H1 (cell line): Measurements from ENCODE around the gene ADAM19. TPM values are rescaled to one million over a fixed set of nuclear protein-coding genes. Genes with fewer than 3 reads are reported as not detected.

Experiments
- CTCF ChIA-PET: fragments of 300-600 bp; sonication (Branson Sonifier 250); formaldehyde crosslinking; loops from one replicate; lab custom pipeline; 2021; ENCODE audit not compliant: partially characterized antibody; lab: Charles Lee
- POLR2A ChIA-PET: fragments of 300-600 bp; sonication (Branson Sonifier 250); formaldehyde crosslinking; loops from one replicate; lab custom pipeline; 2021; ENCODE audit warnings: inconsistent platforms; ENCODE audit not compliant: partially characterized antibody; lab: Charles Lee
- DNase-seq, 2 experiments: peaks; one replicate each; pipeline versions ENCODE4 v3.0.0 to v3.0.0-alpha.2; 2010 to 2022; ENCODE audit warnings: low spot score in 2 of 2, low read depth in 1 of 2, mixed read lengths in 1 of 2
- FAIRE-seq: peaks from 2 replicates; lab custom pipeline; 2011; peaks lifted over from hg19 to GRCh38; lab: Jason Lieb, UNC
- H2AFZ ChIP-seq: 2 replicates; pipeline ENCODE4 v1.8.1; 2012; ENCODE audit warnings: low read length, inconsistent platforms
- H2AK5ac ChIP-seq: 2 replicates; pipeline ENCODE4 v1.6.1; 2013; ENCODE audit warnings: low read depth, low read length
- H2BK120ac ChIP-seq: replicated peaks from 2 replicates; pipeline ENCODE3; 2013; ENCODE audit warnings: low read depth, low read length, inconsistent platforms
- H2BK12ac ChIP-seq: 2 replicates; pipeline ENCODE4 v1.6.1; 2013; ENCODE audit warnings: low read depth, low read length
- H2BK15ac ChIP-seq: 2 replicates; pipeline ENCODE4 v1.6.1; 2013; ENCODE audit warnings: low read length
- H2BK20ac ChIP-seq: 2 replicates; pipeline ENCODE4 v1.6.1; 2013; ENCODE audit warnings: low read length
- H2BK5ac ChIP-seq: 2 replicates; pipeline ENCODE4 v1.6.1; 2013; ENCODE audit warnings: low read depth, low read length
- H3K14ac ChIP-seq: 2 replicates; pipeline ENCODE4 v1.6.1; 2013; ENCODE audit warnings: inconsistent platforms; ENCODE audit not compliant: insufficient read length
- H3K18ac ChIP-seq: 2 replicates; pipeline ENCODE4 v1.6.1; 2013; ENCODE audit warnings: low read length; ENCODE audit errors: extremely low read depth
- H3K23ac ChIP-seq: 2 replicates; pipeline ENCODE4 v1.6.1; 2013; ENCODE audit warnings: inconsistent platforms; ENCODE audit not compliant: insufficient read length
- H3K23me2 ChIP-seq: 2 replicates; pipeline ENCODE4 v1.6.1; 2013; ENCODE audit warnings: low read depth, low read length
- H3K27ac ChIP-seq: 2 replicates; pipeline ENCODE4 v1.6.1; 2011; ENCODE audit warnings: low read depth, low read length, inconsistent platforms
- H3K27me3 ChIP-seq, 4 experiments: replicated peaks in 1 of 4; 1 replicate in 1 of 4; 2 replicates in 3 of 4; pipeline versions ENCODE4 v1.6.1 to v1.8.1; 2011 to 2013; ENCODE audit warnings: low read length in 3 of 4, mild to moderate bottlenecking in 3 of 4, inconsistent platforms in 2 of 4, mixed read lengths in 2 of 4, moderate library complexity in 1 of 4; ENCODE audit not compliant: control insufficient read depth in 3 of 4, insufficient read depth in 3 of 4; ENCODE audit errors: extremely low read depth in 1 of 4
- H3K36me3 ChIP-seq, 4 experiments: 2 replicates each; pipeline versions ENCODE4 v1.6.1 to v1.8.1; 2011 to 2013; ENCODE audit warnings: mild to moderate bottlenecking in 4 of 4, low read length in 3 of 4, moderate library complexity in 2 of 4, control low read depth in 1 of 4, inconsistent platforms in 1 of 4; ENCODE audit not compliant: insufficient read depth in 4 of 4, control insufficient read depth in 2 of 4
- H3K4ac ChIP-seq: replicated peaks from 2 replicates; pipeline ENCODE3; 2013; ENCODE audit warnings: low read length, low read depth, mixed read lengths, inconsistent platforms; ENCODE audit not compliant: insufficient read length
- H3K4me1 ChIP-seq, 4 experiments: replicated peaks in 1 of 4; 1 replicate in 1 of 4; 2 replicates in 3 of 4; pipeline versions ENCODE4 v1.6.1 to v1.8.1; 2011 to 2013; ENCODE audit warnings: low read length in 3 of 4, inconsistent platforms in 2 of 4, mixed read lengths in 1 of 4; ENCODE audit not compliant: insufficient read depth in 4 of 4, control insufficient read depth in 3 of 4
- H3K4me2 ChIP-seq, 2 experiments: 2 replicates each; pipeline versions ENCODE4 v1.6.1 to v1.8.1; 2011 to 2013; ENCODE audit warnings: low read depth in 2 of 2, low read length in 2 of 2, control low read depth in 1 of 2, inconsistent platforms in 1 of 2, mild to moderate bottlenecking in 1 of 2; ENCODE audit not compliant: insufficient read depth in 1 of 2
- H3K4me3 ChIP-seq, 4 experiments: fragments of 200-600, 300-600 bp in 1 of 4; sonication (generic), shearing (Covaris generic), sonication (Bioruptor Twin) in 1 of 4; 2 replicates each; pipeline versions ENCODE4 v1.5.1 to v1.8.1; 2011 to 2016; ENCODE audit warnings: low read length in 4 of 4, low read depth in 3 of 4, control low read depth in 2 of 4, inconsistent platforms in 2 of 4, mild to moderate bottlenecking in 2 of 4, mixed read lengths in 1 of 4, moderate library complexity in 1 of 4; ENCODE audit not compliant: insufficient read depth in 2 of 4; ENCODE audit errors: extremely low read depth in 1 of 4
- H3K56ac ChIP-seq: replicated peaks from 2 replicates; pipeline ENCODE3; 2013; ENCODE audit warnings: low read depth, mild to moderate bottlenecking, mixed read lengths, low read length, inconsistent platforms; ENCODE audit not compliant: insufficient read length
- H3K79me1 ChIP-seq: 2 replicates; pipeline ENCODE4 v1.6.1; 2013; ENCODE audit warnings: low read depth, low read length, control low read depth
- H3K79me2 ChIP-seq, 2 experiments: 2 replicates each; pipeline versions ENCODE4 v1.6.1 to v1.8.1; 2012 to 2013; ENCODE audit warnings: low read length in 2 of 2, mild to moderate bottlenecking in 2 of 2, inconsistent platforms in 1 of 2; ENCODE audit not compliant: insufficient read depth in 2 of 2, control insufficient read depth in 1 of 2
- H3K9ac ChIP-seq, 4 experiments: replicated peaks in 1 of 4; 1 replicate in 1 of 4; 2 replicates in 3 of 4; pipeline versions ENCODE4 v1.6.1 to v1.8.1; 2011 to 2013; ENCODE audit warnings: low read depth in 3 of 4, low read length in 3 of 4, control low read depth in 2 of 4, mild to moderate bottlenecking in 2 of 4, moderate library complexity in 2 of 4, inconsistent platforms in 1 of 4; ENCODE audit errors: extremely low read depth in 1 of 4
- H3K9me3 ChIP-seq, 2 experiments: 2 replicates each; pipeline versions ENCODE4 v1.6.1 to v1.8.1; 2012 to 2013; ENCODE audit warnings: mild to moderate bottlenecking in 2 of 2, moderate library complexity in 2 of 2, control low read depth in 1 of 2, inconsistent platforms in 1 of 2, low read depth in 1 of 2, low read length in 1 of 2, mixed read lengths in 1 of 2; ENCODE audit not compliant: insufficient read depth in 2 of 2
- H4K20me1 ChIP-seq, 2 experiments: replicated peaks in 1 of 2; 2 replicates each; pipeline versions ENCODE3 to v1.8.1; 2011 to 2013; ENCODE audit warnings: inconsistent platforms in 2 of 2, low read length in 2 of 2, mild to moderate bottlenecking in 1 of 2; ENCODE audit not compliant: insufficient read depth in 2 of 2, control insufficient read depth in 1 of 2
- H4K5ac ChIP-seq: 2 replicates; pipeline ENCODE4 v1.6.1; 2013; ENCODE audit warnings: low read length, low read depth, mixed read lengths, inconsistent platforms; ENCODE audit not compliant: insufficient read length
- H4K8ac ChIP-seq: 2 replicates; pipeline ENCODE4 v1.8.0; 2013; ENCODE audit warnings: mild to moderate bottlenecking, moderate library complexity, low read length, inconsistent platforms; ENCODE audit not compliant: insufficient read depth; ENCODE audit errors: extremely low read depth
- H4K91ac ChIP-seq: replicated peaks from 2 replicates; pipeline ENCODE3; 2013; ENCODE audit warnings: low read length, mixed read lengths, inconsistent platforms; ENCODE audit not compliant: insufficient read length
- CREB1 ChIP-seq: IDR thresholded peaks from 2 replicates; pipeline ENCODE4 v1.6.1; 2012; ENCODE audit warnings: inconsistent platforms
- EP300 ChIP-seq, 2 experiments: IDR thresholded peaks; 1 replicate in 1 of 2; 2 replicates in 1 of 2; pipeline ENCODE4 v1.6.1; 2011 to 2012; ENCODE audit warnings: low read depth in 2 of 2, low read length in 2 of 2, mild to moderate bottlenecking in 2 of 2, borderline replicate concordance in 1 of 2, inconsistent platforms in 1 of 2, moderate library complexity in 1 of 2
- RFX5 ChIP-seq: IDR thresholded peaks from 2 replicates; pipeline ENCODE4 v1.6.1; 2011; ENCODE audit warnings: low read depth, low read length, improper control_type of control experiment, borderline replicate concordance
- SAP30 ChIP-seq: fragments of 300-600 bp; sonication (generic); IDR thresholded peaks from 2 replicates; pipeline ENCODE4 v1.7.1; 2012; ENCODE audit warnings: low read length, moderate library complexity, mild to moderate bottlenecking, inconsistent platforms; ENCODE audit not compliant: insufficient read depth, insufficient replicate concordance
- SIN3A ChIP-seq, 2 experiments: IDR thresholded peaks in 1 of 2; conservative IDR thresholded peaks in 1 of 2; 2 replicates each; pipeline ENCODE4 v1.6.1; 2011 to 2012; ENCODE audit warnings: low read length in 2 of 2, improper control_type of control experiment in 1 of 2, low read depth in 1 of 2, mild to moderate bottlenecking in 1 of 2
- SIRT6 ChIP-seq: IDR thresholded peaks from one replicate; pipeline ENCODE4 v1.7.1; 2012; ENCODE audit warnings: low read length, inconsistent platforms
- SP2 ChIP-seq: IDR thresholded peaks from 2 replicates; pipeline ENCODE4 v1.6.1; 2012; ENCODE audit warnings: mild to moderate bottlenecking, low read length, inconsistent platforms
- TAF7 ChIP-seq: optimal IDR thresholded peaks from 2 replicates; pipeline ENCODE3; 2011; ENCODE audit warnings: low read depth, mild to moderate bottlenecking, inconsistent platforms, low read length, moderate library complexity, borderline replicate concordance
- WGBS, 2 experiments: shearing (Covaris generic) in 1 of 2; methylation state at CpG; one replicate each; pipeline versions ENCODE4 v1.1.6 to v1.1.7; 2013 to 2015; ENCODE audit warnings: low lambda C conversion rate in 2 of 2, mixed read lengths in 2 of 2, inconsistent platforms in 1 of 2, low coverage in 1 of 2, missing lambda C conversion rate in 1 of 2; ENCODE audit not compliant: insufficient replicate concordance in 2 of 2, insufficient coverage in 1 of 2, insufficient read length in 1 of 2; ENCODE audit errors: extremely low coverage in 1 of 2, missing lambda C conversion rate in 1 of 2; 5-methylcytosine and 5-hydroxymethylcytosine counted together
- polyA plus RNA-seq, 7 experiments: library from polyadenylated mRNA; depleted of rRNA in 3 of 7; stranded (reverse) in 5 of 7; unstranded in 2 of 7; fragments of >200 nt in 5 of 7; fragments of 200-250 nt in 2 of 7; gene quantifications; 1 replicate in 5 of 7; 2 replicates in 1 of 7; 4 replicates in 1 of 7; pipeline versions ENCODE4 v1.2.1 to v1.2.3, GENCODE V29; 2011 to 2013; ENCODE audit warnings: missing spikeins in 2 of 7, mixed read lengths in 2 of 7
- total RNA-seq: library from RNA; stranded (reverse); fragmentation: NEBNext Ultra II Directional; extraction: Animal tissue kit (Norgen Biotek cat#: 25700); gene quantifications from 2 replicates; pipeline ENCODE4 v1.2.1, GENCODE V29; 2021
- TF ChIP-seq, protein P1 (sequence below): IDR thresholded peaks from 2 replicates; pipeline ENCODE4 v1.6.1; 2011; ENCODE audit warnings: low read depth, mild to moderate bottlenecking, low read length; ENCODE audit not compliant: insufficient read depth
- TF ChIP-seq, protein P2 (sequence below): IDR thresholded peaks from 2 replicates; pipeline ENCODE4 v1.6.1; 2012; ENCODE audit warnings: inconsistent platforms

The ADAM19 gene
- total and polyA plus RNA-seq, 2 of the 8 experiments (the other 6 are each of a cell fraction or from before 2014, with no cell fraction given) = 6.5 to 22.7 TPM

- Histone ChIP-seq H2BK12ac (no peak overlapping the region), H2BK120ac (no peak overlapping the region), H3K9me3 (no peaks in the 10 kb centered on the region), H3K79me1 (no peaks in the 10 kb centered on the region), H3K23ac (no peak overlapping the region), H3K56ac (no peak overlapping the region), H3K4me1 (no peaks in the 10 kb centered on the region), H3K14ac (no peak overlapping the region), H4K5ac (no peak overlapping the region), H2BK15ac (no peak overlapping the region), H4K20me1 (no peaks in the 10 kb centered on the region), H3K79me2 (no peaks in the 10 kb centered on the region), H4K91ac (no peak overlapping the region), H3K23me2 (no peaks in the 10 kb centered on the region), H4K8ac (no peak overlapping the region), H3K27me3 (no peaks in the 10 kb centered on the region), H3K4me2 (no peak overlapping the region), H3K4ac (no peak overlapping the region), H2AK5ac (no peak overlapping the region), H3K4me3 (no peak overlapping the region), H2AFZ (peak overlapping the region; percentile 5), H2BK5ac (no peak overlapping the region), H3K27ac (no peak overlapping the region), H3K18ac (no peak overlapping the region), H3K36me3 (no peaks in the 10 kb centered on the region), H3K9ac (no peak overlapping the region), H2BK20ac (no peak overlapping the region)
- no peak for FAIRE-seq
- ChIA-PET CTCF (interaction anchor here (0.7 to 1.2 kb wide), 3 partner anchors 16 to 464 kb away, joined by 3 to 4 read pairs (median 3); no protein-coding TSS in a partner anchor), POLR2A (no interaction called here)
- WGBS, 2 experiments = 92% methylated on average over 10 of the region's 10 CpGs; no CpG with 5 or more reads in 1 of the 2 experiments
- DNase-seq = no peak
- no peak for TF ChIP-seq SAP30
- no peak for TF ChIP-seq TAF7
- TF ChIP-seq, protein P1, sequence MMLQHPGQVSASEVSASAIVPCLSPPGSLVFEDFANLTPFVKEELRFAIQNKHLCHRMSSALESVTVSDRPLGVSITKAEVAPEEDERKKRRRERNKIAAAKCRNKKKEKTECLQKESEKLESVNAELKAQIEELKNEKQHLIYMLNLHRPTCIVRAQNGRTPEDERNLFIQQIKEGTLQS = no peak
- TF ChIP-seq EP300 (IDR thresholded peaks at IDR 0.05; ENCODE audit: borderline replicate concordance in 1 of 2, low read depth in 2 of 2, low read length in 2 of 2) = no peak
- no peak for TF ChIP-seq SIRT6
- no peak for TF ChIP-seq CREB1
- TF ChIP-seq SIN3A (conservative IDR thresholded peaks at IDR 0.05 in 1 of 2, IDR thresholded peaks at IDR 0.05 in 1 of 2; ENCODE audit: low read depth in 1 of 2, low read length in 2 of 2) = no peak
- no peak for TF ChIP-seq SP2
- no peak for TF ChIP-seq RFX5
- TF ChIP-seq, protein P2, sequence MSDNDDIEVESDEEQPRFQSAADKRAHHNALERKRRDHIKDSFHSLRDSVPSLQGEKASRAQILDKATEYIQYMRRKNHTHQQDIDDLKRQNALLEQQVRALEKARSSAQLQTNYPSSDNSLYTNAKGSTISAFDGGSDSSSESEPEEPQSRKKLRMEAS = no peak
These were observed 36.2 kb upstream of the ADAM19 start for GRCh38 chr5:157611571-157612476.
